ENCODE measurements around the gene UBR7. TPM values are rescaled to one million over a fixed set of nuclear protein-coding genes. Genes with fewer than 3 reads are reported as not detected.

UBR7 gene
- total RNA-seq, 1 donor from 2014 or later: 14.5 TPM

GRCh38 chr14:93175492-93175891 is 31.6 kb upstream of the UBR7 start:
- H3K4me3 ChIP-seq: no peak overlapping the region
- H3K27ac ChIP-seq: no peak overlapping the region
- H3K27me3 ChIP-seq (ENCODE audit: low read depth): no peaks in the 10 kb centered on the region
- no peaks in the 10 kb centered on the region for H3K9me3 ChIP-seq
- TF ChIP-seq, protein P1, sequence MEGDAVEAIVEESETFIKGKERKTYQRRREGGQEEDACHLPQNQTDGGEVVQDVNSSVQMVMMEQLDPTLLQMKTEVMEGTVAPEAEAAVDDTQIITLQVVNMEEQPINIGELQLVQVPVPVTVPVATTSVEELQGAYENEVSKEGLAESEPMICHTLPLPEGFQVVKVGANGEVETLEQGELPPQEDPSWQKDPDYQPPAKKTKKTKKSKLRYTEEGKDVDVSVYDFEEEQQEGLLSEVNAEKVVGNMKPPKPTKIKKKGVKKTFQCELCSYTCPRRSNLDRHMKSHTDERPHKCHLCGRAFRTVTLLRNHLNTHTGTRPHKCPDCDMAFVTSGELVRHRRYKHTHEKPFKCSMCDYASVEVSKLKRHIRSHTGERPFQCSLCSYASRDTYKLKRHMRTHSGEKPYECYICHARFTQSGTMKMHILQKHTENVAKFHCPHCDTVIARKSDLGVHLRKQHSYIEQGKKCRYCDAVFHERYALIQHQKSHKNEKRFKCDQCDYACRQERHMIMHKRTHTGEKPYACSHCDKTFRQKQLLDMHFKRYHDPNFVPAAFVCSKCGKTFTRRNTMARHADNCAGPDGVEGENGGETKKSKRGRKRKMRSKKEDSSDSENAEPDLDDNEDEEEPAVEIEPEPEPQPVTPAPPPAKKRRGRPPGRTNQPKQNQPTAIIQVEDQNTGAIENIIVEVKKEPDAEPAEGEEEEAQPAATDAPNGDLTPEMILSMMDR (IDR thresholded peaks at IDR 0.05): no peak
- DNase-seq (no peak), ATAC-seq (no peak)
- no peaks in the 10 kb centered on the region for H3K36me3 ChIP-seq
- intact Hi-C loops (cut with DNase I): no loop called here
- no peaks in the 10 kb centered on the region for H3K4me1 ChIP-seq

GRCh38 chr14:93183596-93184317 is 23.3 kb upstream of the UBR7 start:
- peak; percentile 15 to 40 for ATAC-seq
- H3K4me3 ChIP-seq: peak overlapping the region; percentile 97

GRCh38 chr14:93184391-93185348 is 22.4 kb upstream of the UBR7 start, which contains the start of the genes LYSET and MOAP1:
LYSET (plus strand) TSS chr14:93185317; CDS start chr14:93185406, 89 bp downstream.
MOAP1 (minus strand) TSS chr14:93184897; CDS start chr14:93184242, 655 bp downstream.
- ATAC-seq: peak; percentile 96
- peaks cover 50% of the 10 kb centered on the region for H3K36me3 ChIP-seq
- intact Hi-C loops (cut with DNase I): no loop called here
- no peaks in the 10 kb centered on the region for H3K9me3 ChIP-seq
- H3K27ac ChIP-seq: peak within 1 kb of the TSS; percentile 98
- TF ChIP-seq, protein P1 (IDR thresholded peaks at IDR 0.05): peak; percentile 42
- peaks cover 32% of the 10 kb centered on the region for H3K4me1 ChIP-seq
- peak within 1 kb of the TSS; percentile 97 for H3K4me3 ChIP-seq
- DNase-seq: peak; percentile 93
- H3K27me3 ChIP-seq (ENCODE audit: low read depth): no peaks in the 10 kb centered on the region

More at GRCh38 chr14:93183596-93184317, 23.3 kb upstream of the UBR7 start:
- H3K27me3 ChIP-seq (ENCODE audit: low read depth): no peaks in the 10 kb centered on the region
- peaks cover 32% of the 10 kb centered on the region for H3K4me1 ChIP-seq
- intact Hi-C loops (cut with DNase I): no loop called here
- TF ChIP-seq, protein P1 (IDR thresholded peaks at IDR 0.05): no peak
- no peaks in the 10 kb centered on the region for H3K9me3 ChIP-seq
- no peak for DNase-seq
- H3K36me3 ChIP-seq: peaks cover 44% of the 10 kb centered on the region
- peak overlapping the region; percentile 98 for H3K27ac ChIP-seq

DNA sequence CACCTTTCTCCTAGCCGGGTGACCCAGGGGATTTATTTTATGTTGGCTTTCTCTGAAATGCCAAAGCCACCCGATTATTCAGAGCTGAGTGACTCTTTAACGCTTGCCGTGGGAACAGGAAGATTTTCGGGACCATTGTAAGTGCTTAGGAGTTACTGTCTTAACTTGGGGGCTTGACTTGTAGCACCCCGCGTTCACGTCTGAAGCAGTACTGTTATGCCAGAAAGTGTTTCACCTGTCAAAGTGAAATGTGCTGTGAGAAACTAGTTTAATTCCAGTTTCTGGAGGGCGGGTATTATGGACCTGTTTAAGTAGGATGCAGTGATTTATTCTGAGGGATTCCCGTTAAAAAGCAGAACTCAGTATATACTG is 21.7 kb upstream of the UBR7 start:
- ATAC-seq: no peak
- no peak for DNase-seq
- Histone ChIP-seq H3K27me3 (ENCODE audit: low read depth) (no peaks in the 10 kb centered on the region), H3K9me3 (no peaks in the 10 kb centered on the region), H3K36me3 (peaks cover 50% of the 10 kb centered on the region), H3K4me1 (peaks cover 32% of the 10 kb centered on the region), H3K4me3 (peak overlapping the region; percentile 97), H3K27ac (peak overlapping the region; percentile 98)
- TF ChIP-seq, protein P1 (IDR thresholded peaks at IDR 0.05): no peak
- intact Hi-C loops (cut with DNase I): no loop called here

GRCh38 chr14:93186466-93186865 is 20.6 kb upstream of the UBR7 start:
- no peak for ATAC-seq
- peak overlapping the region; percentile 97 for H3K4me3 ChIP-seq

More at GRCh38 chr14:93186466-93186865, 20.6 kb upstream of the UBR7 start:
- TF ChIP-seq, protein P1 (IDR thresholded peaks at IDR 0.05): no peak
- DNase-seq: no peak
- Histone ChIP-seq H3K36me3 (peaks cover 47% of the 10 kb centered on the region), H3K9me3 (no peaks in the 10 kb centered on the region), H3K4me1 (peaks cover 32% of the 10 kb centered on the region), H3K27me3 (ENCODE audit: low read depth) (no peaks in the 10 kb centered on the region), H3K27ac (peak overlapping the region; percentile 18)
- intact Hi-C loops (cut with DNase I): no loop called here

Measured in lower lobe of right lung (tissue), 2 donors.